Activated CD8-positive, alpha-beta memory T cell treated with anti-CD3 and anti-CD28 coated beads, Interleukin-2, amount 50 U/mL, for 24 hours (primary cell): ENCODE data around the gene FBXL17.

Experiments used
- DNase-seq: peaks from one replicate; pipeline ENCODE4 v3.0.0-alpha.2; 2020; ENCODE audit errors: extremely low read depth

Gene FBXL17

DNA sequence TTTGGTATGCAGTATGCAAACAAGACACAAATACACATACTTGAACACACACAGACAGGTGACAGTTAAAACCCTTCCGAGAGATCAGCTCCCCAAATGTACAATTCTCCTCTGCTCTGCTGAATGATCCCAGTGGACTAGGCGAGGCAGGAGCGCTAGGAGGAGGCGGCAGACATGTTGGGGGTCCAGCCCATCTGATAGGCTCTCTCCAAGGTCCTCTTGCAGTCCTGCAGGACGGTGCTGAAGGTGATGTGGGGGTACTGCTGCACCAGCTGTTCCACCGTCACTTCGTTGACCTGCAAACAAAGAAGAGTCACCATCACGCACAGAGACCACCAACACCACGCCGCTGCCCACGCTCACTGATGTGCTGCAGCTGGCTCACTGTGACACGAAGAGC, 520.3 kb downstream of the FBXL17 start:
- DNase-seq = no peak

DNA sequence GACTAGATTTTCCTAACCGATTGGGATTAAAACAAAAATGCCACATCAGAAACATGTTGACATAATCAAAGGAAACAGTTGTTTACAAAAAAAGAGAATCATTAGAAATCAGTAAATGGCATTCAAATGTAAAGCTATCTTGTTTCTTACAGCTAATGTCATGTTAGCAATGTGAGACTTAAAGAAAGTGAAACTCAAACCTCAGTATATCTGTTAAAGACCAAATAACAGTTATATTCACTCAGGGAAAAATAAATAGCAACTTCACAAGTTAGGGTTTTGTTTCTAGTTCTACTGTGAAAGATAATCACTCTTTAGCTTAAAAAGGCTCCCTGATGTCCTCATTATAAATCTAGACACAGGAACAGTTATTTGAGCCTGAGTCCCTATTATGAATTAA, 521.9 kb downstream of the FBXL17 start:
- no peak for DNase-seq

DNA sequence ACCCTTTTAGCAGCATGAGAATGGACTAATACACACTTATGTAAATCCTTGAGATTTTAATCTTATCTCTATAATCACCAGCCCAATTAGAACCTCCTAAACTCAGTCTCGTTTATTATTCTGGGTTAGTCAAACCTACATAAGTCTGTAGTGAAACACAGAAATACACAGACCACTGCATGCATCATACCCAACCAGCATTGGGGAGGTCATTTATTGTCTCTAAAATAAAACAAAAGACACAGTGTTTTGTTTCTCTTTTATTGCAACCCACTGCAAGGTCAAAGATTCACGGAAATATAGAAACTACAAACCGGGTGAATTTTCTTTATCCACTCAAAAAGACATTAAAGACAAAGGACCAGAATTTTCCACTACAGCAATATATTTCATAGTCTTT, 523.1 kb downstream of the FBXL17 start:
- DNase-seq = no peak

DNA sequence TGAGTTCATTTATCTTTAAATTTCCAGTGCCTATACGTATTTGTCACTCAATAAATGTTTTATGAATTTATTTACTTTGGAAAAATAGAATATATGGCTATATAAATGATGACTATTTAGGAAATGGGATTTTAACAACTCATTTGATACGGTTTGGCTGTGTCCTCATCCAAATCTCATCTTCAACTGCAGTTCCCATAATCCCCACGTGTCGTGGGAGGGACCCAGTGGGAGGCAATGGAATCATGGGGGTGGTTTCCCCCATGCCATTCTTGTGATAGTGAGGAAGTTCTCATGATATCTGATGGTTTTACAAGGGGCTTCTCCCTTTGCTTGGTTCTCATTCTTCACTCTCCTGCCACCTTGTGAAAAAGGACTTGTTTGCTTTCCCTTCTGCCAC, 523.6 kb downstream of the FBXL17 start:
- no peak for DNase-seq

DNA sequence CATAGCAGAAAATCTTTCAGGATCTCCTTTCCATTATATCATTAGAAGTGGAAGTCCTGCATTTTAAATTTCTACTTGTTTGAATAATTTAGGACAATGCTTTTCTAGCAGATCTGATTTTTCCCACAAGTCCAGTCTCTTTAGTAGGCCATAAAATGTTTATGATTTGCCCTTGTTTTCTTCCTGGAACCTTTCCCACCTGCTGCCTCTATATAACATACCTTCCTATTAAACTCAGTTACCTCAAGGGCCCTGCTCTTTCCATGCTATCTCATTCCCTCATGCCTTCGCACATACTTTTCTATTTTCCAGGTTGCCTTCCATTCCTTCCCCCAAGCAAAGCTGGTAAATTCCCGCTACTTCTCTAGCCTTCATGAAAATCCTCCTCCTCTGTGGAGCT, 524.1 kb downstream of the FBXL17 start:
- DNase-seq = no peak

DNA sequence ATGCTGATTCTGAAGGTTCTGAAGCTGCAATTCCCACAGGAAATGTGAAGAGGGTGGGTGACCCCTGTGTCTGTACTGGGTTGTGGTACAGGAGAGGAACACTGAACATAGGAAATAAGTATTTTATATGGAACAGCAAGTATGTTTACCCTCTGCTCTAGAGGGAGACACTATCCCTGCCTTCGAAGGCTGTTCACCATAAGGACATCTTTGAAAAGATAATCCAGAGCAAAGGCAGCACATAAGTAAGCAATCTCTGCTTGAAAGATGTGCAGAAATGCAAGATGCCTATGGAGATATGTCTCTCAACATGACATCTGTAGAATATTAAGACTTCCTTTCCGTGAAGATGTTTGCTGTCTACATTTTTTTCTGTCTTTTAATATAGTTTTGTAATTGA, 526.7 kb downstream of the FBXL17 start:
- no peak for DNase-seq

DNA sequence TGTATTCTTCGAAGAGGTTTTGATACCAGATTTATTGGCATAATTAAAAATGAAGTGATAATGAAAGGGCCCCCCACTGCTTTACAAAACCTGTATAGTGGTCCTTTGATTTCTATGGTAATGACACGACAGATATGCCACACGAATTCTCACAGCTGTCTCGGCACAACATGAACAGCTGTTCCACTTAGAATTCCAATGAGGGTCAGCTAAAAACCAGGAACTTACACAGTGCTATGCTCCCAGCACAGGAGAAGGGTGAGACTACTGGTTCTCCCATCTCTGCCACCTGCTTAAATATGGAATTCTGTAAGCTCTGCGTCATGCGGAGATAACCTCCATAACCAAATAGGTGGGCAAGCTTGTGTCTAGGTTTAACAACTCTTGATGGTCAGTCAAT, 528.2 kb downstream of the FBXL17 start:
- DNase-seq = no peak

DNA sequence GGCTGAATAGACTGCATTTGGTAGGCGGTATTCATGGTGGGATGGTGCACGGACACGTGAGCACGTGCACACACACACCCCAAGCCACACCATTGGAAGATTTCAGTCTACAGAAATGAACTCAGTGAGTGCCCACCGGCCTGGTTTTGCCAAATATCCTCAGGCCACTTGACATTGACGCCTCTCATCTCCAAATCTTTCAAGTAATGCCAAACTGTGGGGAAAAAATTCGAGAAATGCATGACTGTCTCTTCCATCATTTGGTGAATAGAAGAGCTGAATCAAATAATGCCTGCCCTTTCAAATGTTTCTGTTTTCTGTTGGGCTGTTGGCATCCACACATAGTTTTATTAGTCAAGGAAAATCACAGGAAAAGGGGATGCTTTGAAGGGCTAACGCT, 528.9 kb downstream of the FBXL17 start:
- no peak for DNase-seq

DNA sequence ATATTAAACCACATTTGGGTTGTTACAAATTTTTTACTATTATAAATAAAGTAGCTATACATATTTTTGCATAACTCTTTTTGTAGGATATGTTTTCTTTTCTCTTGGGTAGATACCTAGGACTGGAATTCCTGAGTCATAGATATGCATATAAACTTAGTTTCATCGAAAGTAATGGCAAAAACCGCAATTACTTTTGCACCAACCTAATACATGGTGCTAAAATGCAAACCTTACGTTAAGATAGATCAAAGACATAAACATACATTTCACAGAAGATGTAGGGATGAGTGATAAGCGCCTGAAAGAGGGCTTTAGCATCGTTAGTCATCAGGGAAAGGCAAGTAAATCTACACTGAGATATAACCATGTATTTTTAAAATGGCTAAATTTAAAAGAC, 532.8 kb downstream of the FBXL17 start:
- no peak for DNase-seq

DNA sequence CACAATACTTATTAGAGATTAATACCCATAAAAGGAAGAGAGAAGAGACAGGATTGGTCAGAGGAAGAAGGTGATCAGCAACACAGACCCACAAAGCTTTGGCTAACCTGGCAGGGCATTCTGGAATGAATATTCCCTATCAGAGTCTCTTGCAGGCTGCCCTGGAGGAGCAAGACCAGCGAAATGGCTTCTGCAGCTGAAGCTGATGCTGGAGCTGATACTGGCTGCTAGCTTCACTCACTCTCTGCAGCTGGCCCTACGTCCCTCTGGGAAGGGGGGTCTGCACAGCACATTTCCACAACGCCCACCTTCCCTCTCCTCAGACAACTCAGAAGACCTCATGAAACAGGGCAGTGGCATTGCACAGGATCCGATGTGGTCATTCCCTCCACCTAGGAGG, 541.3 kb downstream of the FBXL17 start:
- DNase-seq = no peak

DNA sequence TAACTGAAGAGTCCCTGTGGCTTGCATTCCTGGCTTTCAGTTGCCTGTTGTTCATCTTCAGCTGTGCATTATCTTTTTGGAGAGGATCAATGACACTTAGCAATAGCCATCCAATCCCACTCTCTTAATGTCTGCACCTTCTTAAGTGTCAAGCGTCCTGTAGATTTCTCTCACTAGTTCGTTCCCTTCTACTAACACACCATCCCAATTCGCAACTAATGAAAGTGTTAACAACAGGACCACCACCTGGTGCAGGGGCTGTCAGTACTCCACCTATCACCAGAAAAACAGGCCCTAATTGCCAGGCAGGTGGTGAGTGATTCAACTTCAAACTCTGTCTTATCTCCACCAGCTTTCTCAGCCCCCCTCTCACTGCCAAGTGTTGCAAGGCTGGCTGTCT, 541.7 kb downstream of the FBXL17 start:
- DNase-seq = no peak

DNA sequence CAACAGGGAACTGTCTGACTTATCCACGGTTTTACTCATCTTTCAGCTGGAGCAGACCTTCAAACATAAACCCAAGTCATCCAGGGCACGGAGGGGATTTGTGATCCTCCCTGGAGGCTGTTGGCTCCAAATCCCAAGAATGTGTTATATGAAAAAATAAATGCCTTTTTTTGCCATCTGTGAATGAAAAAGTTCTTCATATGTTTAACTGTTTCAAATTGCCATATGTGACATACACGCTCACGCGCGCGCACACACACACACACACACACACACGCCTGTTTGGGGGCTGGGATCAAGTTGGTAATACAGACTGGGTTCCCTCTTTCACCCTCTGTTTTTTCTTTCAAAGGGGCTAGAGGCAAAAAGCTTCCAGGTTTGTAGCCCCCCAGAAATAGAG, 546.8 kb downstream of the FBXL17 start:
- no peak for DNase-seq

DNA sequence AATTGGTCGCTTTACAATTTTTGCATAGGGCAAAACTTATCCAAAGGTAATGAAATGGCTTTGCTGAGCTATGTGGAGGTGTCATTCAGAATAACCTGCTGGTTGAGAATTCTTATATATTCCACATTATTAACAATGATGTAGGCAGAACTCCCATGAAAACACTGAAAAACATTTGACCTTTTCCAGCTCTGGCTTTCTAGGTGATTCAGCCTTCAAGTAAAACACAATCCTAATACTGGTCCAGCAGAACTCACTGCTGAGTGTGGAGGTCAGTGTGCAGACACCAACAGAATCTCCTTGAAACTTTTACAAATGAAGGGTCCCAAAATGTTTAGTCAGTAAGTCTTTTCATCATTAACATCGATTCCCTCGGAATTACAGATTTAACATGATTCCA, 549.2 kb downstream of the FBXL17 start:
- DNase-seq = no peak

DNA sequence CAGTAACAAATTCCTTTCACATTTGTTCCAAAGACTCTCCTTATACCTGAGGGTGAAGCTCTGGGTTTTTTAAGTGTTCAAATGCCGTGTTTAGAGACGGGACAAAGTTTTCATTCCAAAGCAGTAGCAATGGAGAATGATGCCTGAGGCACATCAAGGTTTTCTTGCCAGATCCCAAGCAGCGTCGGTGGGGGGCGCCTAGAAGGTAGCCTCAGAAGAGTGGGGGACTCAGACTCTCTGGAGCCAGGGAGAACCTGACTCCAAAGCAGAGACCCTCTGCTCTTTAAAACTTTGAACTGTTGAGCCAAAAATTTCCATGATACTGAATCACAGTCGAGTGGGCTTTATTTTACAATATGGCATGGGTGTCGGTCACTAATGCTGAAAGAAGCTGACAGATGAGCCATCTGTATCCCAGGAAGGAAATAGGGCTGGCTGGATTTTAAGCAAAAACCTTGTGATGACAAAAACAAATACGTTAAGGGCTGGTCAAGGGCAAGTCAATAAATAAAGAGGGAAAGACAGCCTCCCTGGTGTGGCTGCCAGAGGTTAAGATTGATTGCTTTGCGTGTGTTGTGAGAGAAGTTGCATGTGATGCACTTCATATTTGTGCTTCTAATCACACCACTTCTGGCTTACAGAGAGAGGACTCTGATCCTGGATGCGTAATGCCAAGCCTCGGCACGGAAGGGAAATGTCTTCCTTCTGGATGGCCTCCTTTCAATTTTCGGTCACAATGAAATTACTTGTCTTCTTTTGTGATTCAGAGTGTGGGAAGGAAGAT, 550.1 kb downstream of the FBXL17 start:
- DNase-seq = no peak

DNA sequence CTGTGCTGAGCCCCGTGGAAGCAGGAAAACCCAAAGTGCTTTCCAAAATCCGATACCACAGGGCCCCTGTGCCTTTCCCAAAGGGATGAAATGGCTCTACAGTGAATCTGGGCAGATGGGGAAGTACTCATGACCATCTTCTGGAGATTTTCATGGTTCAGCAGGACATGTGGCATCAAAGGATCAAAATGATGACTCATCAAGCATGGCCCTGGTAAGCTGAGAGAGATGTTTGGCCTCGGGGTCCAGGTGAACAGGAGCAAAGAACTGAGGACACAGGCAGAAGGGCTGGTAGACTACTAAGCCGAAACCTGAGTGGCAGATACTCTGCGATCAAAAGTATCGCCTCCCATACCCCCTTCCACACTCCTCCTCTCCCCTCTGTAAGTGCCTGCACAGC, 551.1 kb downstream of the FBXL17 start:
- no peak for DNase-seq

DNA sequence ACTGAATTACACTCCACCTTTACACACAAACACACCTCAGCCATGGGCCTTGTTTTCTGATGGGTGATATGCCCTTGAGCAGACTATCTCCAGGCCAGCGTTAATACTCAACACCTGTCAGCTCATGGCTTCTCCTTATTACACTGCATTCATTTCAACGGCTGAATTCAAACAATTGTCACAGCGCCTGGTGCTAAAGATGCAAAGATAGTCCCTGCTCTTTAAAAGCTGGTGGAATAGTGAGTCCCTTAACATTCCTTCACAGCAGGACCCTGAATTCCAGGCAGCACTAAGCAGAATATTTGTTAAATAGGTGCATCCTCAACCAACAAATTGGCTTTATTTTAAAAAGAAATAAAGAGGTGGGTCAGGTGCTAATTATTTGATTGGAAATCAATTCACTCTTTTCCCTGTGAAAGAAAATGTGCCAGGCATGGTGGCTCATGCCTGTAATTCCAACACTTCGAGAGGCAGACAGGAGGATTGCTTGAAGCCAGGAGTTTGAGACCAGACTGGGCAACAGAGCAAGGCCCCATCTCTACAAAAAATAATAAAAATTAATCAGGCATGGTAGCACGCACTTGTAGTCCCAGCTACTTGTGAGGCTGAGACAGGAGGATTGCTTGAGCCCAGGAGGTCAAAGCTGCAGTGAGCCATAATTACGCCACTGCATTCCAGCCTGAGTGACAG, 555.4 kb downstream of the FBXL17 start:
- DNase-seq = no peak

DNA sequence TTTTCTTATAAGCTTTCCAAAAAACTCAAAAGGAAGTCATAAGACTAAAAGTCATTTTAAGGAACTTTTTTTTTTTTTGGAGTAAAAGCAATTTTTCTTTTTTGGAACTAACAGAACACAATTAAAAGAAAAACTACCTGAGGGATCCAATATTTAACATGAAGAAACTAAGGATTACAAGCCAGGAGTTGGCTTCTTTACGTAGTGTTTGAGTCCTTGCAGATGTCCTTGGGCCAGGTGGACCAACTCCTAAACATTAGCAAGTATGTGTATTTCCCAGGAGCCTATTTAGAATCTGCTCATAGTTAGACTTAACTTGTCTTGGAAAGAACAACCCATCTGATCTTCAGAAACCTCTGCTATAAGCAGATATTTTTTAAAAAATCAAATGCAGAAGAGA, 557.1 kb downstream of the FBXL17 start:
- no peak for DNase-seq

DNA sequence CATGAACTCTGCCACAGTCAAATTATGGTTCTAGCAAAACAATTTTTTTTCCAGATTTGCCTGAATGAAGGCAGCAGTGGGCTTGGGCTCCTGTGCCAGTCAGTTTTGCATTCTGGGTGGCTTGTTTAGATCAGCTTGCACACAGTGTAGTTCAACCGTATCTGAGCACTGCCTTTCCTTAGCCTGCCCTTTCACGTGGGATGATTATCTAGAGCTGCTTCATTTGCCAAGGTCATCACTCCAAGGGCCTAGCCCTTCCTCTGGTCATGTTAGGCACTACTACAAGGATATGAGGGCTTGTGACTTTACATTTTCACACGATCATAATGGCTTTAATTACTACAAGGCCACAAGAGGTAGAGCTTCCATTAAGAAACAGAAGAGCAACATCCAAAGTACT, 560.6 kb downstream of the FBXL17 start:
- DNase-seq = no peak

DNA sequence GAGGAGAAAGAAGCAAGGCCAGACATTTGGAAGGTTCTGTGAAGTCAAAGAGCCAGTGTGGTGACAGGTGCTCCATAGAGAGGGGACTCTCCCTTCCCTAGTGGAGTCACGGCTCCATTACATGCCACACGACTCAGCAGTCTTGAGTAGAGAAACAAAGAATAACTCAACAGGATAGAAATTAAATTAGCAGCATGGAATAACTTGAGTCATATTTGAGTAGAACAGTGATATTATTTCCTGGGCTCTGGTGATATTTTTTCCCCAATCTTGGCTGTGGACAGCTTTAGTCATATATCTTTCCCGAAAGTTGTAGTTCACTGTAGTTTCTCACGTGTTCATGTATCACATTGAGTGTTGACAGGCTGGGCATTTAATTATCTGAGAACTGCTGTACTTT, 561.5 kb downstream of the FBXL17 start:
- DNase-seq = no peak

DNA sequence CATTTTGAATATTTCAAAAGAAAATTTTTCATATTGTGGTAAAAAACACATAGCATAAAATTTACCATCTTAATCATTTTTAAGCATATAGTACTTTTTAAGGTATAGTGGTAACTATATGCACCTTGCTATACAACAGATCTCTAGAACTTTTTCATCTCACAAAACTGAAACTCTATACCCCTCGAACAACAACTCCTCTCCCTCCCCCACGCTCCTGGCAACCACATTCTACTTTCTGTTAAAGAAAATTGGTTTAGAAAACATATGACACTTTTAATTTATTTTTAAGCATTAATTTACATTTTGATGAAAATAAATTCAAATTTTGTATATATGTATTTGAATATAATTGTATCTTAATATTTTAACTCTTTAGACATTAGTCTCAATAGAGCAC, 563.9 kb downstream of the FBXL17 start:
- no peak for DNase-seq

DNA sequence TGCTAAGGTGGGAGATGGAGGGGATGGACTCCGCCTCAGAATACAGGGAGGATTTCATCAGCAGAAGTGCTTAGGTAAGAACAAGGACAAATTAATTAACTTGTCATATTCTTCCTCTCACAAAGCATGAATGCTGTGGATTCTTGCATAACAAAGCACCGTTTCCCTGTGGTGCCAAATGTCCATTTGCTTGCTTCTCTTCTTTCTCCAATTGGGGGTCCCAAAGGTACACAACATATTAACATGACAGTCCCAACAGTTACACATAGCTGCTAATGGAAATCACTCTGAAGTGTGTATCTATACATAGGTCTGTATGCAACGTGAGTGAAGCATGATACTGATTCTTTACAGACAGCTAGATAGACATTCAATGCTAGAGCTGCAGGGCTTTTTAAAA, 564.5 kb downstream of the FBXL17 start:
- no peak for DNase-seq

DNA sequence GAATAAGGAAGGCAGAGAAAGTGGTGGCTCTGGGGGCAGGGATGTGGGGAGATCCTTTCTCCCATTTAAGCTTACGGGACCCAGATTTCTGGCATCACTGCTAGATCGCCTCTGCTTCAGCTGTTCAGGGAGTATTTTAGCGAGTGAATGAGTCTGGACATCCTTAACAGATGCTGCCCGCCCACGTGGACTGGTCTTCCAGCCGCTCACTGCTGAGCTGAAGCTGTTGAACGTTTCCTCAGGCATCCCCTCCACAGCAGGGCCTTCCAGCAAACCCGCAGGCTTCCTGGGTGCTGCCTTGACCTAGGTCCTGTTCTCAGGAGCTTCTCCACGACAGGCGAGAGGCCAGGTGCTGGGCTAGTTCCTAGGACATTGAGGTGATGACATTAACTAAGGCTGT, 566.8 kb downstream of the FBXL17 start:
- no peak for DNase-seq

DNA sequence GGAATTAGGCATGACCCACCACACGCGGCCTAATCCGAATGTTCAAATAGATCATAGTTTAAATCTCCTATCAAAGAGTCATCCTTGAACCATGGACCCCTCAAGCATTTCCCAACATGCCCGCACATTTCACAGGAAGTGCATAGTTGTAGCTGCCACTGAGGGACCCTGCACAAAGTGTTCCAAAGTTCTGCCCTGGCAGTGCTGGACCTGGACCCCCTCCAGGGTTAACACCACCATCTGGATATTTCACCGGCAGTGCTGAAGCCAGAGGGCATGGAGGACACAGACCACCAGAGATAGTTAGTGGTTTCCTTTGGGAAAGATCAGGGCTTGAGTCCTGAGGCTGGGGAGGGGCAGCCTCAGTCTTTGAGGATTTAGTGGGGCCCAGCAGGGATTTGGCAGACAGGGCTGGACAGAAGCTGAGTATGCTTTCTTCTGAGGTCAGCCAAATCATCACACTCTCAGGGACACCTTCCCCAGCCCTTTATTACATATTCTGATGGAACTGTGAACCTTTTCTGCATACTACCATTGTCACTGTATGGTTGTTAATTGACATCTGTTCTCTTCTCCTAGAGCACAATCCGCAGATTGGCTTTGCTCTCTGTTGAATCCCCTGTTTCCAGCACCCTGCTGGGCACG, 567.6 kb downstream of the FBXL17 start:
- DNase-seq = no peak
